OCI-LY7 (cell line): Measurements from ENCODE around the gene GALNT7.

ENCODE experiments used
- EZH2phosphoT487 ChIP-seq: fragments of 200-600 bp; sonication (generic); IDR thresholded peaks from 2 replicates; pipeline ENCODE4 v1.6.1; 2018; ENCODE audit warnings: low read depth, borderline replicate concordance, mild to moderate bottlenecking, mixed run types, antibody characterized with exemption, low read length, moderate library complexity, mixed read lengths
- TF ChIP-seq, protein P1 (sequence below): fragments of 200-600 bp; sonication (generic); conservative IDR thresholded peaks from 2 replicates; pipeline ENCODE4 v1.5.1; 2014; ENCODE audit warnings: mild to moderate bottlenecking, antibody characterized with exemption, low read length, moderate library complexity, mixed read lengths

DNA sequence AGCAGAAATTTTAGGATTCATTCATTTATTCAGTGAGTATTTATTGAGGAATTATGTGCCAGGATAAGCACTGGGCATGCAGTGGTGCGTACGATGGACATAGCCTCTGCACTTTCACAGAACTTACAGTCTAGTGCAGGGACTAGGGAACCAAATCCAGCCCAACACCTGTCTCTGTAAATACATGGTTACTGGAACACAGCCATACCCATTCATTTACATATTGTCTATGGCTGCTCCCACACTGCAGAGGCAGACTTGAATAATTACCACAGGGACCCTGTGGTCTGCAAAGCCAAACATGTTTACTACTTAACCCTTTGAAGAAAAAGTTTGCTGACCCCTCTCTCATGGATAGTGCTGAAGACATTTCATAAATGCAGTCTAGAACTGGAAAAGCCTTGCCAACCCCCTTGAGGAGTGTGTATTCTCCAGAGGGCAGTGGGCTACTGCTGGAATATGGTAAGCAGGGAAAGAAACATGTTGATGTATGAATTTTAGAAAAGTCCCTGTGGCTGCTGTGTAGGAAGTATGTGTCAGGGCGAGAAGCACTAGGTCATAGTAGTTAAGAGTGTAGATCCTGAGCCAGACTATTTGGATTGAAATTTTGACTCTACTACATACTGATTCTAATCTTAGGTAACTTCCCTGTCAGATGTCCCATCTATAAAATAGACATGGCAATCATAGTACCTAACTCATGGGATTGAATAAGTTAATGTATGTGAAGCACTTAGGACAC, 75.5 kb downstream of the GALNT7 start:
- TF ChIP-seq, protein P1, sequence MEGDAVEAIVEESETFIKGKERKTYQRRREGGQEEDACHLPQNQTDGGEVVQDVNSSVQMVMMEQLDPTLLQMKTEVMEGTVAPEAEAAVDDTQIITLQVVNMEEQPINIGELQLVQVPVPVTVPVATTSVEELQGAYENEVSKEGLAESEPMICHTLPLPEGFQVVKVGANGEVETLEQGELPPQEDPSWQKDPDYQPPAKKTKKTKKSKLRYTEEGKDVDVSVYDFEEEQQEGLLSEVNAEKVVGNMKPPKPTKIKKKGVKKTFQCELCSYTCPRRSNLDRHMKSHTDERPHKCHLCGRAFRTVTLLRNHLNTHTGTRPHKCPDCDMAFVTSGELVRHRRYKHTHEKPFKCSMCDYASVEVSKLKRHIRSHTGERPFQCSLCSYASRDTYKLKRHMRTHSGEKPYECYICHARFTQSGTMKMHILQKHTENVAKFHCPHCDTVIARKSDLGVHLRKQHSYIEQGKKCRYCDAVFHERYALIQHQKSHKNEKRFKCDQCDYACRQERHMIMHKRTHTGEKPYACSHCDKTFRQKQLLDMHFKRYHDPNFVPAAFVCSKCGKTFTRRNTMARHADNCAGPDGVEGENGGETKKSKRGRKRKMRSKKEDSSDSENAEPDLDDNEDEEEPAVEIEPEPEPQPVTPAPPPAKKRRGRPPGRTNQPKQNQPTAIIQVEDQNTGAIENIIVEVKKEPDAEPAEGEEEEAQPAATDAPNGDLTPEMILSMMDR = no peak
- no peak for TF ChIP-seq EZH2phosphoT487
